A673 (cell line): Measurements from ENCODE around the gene CLSTN2.

ENCODE experiments used
- CTCF ChIP-seq: fragments of 300-800, 200-600 bp; sonication (generic); conservative IDR thresholded peaks from 2 replicates; pipeline ENCODE4 v1.5.1; 2017; ENCODE audit warnings: low read depth, mild to moderate bottlenecking, antibody characterized with exemption, low read length, moderate library complexity, mixed read lengths
- EZH2 ChIP-seq: fragments of 200-600 bp; sonication (generic); IDR thresholded peaks from 2 replicates; pipeline ENCODE4 v1.6.1; 2017; ENCODE audit warnings: borderline replicate concordance, low read depth, mild to moderate bottlenecking, mixed read lengths, antibody characterized with exemption, low read length; ENCODE audit not compliant: poor library complexity, severe bottlenecking

- TF ChIP-seq CTCF (no peak), EZH2 (no peak)
Measured at GRCh38 chr3:140055092-140055791, 120.3 kb downstream of the CLSTN2 start.
